ENCODE measurements around the gene CNGB1.

DNA sequence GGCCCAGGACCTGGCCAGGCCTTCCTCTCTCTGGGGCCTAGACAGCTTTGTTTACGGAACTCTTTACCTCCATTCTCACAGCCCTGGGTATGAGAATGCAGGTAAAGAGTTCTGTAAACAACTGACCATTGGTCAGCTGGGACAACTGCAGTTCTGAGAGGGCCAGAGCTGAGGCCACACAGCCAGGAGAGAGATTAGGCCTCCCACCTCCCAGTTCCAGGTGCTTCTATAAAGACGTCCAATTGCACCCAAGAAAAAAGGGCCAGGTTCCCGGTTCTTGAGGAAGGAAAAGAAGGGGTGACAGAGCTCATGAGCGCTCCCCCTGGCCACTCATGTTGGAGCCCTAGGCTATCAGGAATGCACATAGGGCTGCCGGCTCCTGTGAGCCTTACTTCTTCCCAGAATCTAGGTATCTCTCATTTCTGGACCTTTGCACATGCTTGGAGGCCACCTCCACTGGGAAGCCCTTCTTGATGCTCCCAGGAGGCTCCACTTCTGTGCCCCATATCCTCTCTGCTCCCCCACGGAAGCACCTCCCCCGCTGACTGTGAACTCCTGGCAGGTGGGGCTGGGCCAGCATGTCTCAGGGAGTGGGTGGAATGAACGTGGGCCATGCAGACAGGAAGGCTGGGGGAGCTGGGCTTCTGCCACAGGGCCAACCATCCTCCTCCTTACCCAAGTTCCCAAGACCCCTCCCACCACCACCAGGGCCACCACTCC, 13.1 kb downstream of the CNGB1 start:
- TF ChIP-seq RAD21 (conservative IDR thresholded peaks at IDR 0.05): no peak
- TF ChIP-seq, protein P1, sequence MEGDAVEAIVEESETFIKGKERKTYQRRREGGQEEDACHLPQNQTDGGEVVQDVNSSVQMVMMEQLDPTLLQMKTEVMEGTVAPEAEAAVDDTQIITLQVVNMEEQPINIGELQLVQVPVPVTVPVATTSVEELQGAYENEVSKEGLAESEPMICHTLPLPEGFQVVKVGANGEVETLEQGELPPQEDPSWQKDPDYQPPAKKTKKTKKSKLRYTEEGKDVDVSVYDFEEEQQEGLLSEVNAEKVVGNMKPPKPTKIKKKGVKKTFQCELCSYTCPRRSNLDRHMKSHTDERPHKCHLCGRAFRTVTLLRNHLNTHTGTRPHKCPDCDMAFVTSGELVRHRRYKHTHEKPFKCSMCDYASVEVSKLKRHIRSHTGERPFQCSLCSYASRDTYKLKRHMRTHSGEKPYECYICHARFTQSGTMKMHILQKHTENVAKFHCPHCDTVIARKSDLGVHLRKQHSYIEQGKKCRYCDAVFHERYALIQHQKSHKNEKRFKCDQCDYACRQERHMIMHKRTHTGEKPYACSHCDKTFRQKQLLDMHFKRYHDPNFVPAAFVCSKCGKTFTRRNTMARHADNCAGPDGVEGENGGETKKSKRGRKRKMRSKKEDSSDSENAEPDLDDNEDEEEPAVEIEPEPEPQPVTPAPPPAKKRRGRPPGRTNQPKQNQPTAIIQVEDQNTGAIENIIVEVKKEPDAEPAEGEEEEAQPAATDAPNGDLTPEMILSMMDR (IDR thresholded peaks at IDR 0.05; ENCODE audit: poor library complexity, severe bottlenecking): no peak

All from neural cell (in vitro differentiated cells).